ENCODE data around the gene FAM53C. TPM values are rescaled to one million over a fixed set of nuclear protein-coding genes. Genes with fewer than 3 reads are reported as not detected.
A peak's percentile ranks its signal among the peaks of the same experiment; 100 is the strongest.

The FAM53C gene
- total RNA-seq, 2 experiments from 2014 or later, result 81.0 to 83.8 TPM

DNA sequence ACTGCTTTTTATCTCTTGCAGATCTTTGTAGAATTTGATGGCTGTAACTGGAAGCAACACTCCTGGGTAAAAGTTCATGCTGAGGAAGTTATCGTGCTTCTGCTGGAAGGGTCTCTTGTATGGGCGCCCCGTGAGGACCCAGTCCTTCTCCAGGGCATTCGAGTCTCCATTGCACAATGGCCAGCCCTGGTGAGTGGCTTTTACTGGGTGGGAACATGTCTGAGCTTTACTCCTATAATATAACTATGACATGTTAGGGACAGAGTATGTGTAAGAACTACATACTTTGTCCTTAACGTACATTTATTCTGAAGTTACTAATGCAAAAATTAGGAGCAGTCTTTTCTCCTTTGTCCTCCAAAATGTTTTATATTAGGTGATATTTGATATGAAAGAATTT is 34.6 kb downstream of the FAM53C start:
- no peak overlapping the region for H3K27ac ChIP-seq (ENCODE audit: low read depth in 1 of 2, low read length in 2 of 2)
- peaks cover 39% of the 10 kb centered on the region for H3K36me3 ChIP-seq (ENCODE audit: insufficient read depth, low read length)
- H3K9me3 Mint-ChIP-seq, result no peaks in the 10 kb centered on the region
- H3K27ac Mint-ChIP-seq, result peak overlapping the region; percentile 17
- H3K4me1 ChIP-seq (ENCODE audit: insufficient read depth, low read length), result peaks cover 11% of the 10 kb centered on the region
- no peaks in the 10 kb centered on the region for H3K27me3 ChIP-seq (ENCODE audit: control insufficient read depth in 1 of 2, insufficient read depth in 2 of 2, low read length in 2 of 2)
- TF ChIP-seq, protein P1, sequence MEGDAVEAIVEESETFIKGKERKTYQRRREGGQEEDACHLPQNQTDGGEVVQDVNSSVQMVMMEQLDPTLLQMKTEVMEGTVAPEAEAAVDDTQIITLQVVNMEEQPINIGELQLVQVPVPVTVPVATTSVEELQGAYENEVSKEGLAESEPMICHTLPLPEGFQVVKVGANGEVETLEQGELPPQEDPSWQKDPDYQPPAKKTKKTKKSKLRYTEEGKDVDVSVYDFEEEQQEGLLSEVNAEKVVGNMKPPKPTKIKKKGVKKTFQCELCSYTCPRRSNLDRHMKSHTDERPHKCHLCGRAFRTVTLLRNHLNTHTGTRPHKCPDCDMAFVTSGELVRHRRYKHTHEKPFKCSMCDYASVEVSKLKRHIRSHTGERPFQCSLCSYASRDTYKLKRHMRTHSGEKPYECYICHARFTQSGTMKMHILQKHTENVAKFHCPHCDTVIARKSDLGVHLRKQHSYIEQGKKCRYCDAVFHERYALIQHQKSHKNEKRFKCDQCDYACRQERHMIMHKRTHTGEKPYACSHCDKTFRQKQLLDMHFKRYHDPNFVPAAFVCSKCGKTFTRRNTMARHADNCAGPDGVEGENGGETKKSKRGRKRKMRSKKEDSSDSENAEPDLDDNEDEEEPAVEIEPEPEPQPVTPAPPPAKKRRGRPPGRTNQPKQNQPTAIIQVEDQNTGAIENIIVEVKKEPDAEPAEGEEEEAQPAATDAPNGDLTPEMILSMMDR (IDR thresholded peaks at IDR 0.05), result no peak
- no peak overlapping the region for H3K4me3 ChIP-seq (ENCODE audit: low read length)
- DNase-seq, result no peak
- no peaks in the 10 kb centered on the region for H3K27me3 Mint-ChIP-seq
- ChIA-PET POLR2A (interaction anchor here (1.1 kb wide), 1 partner anchor 19 kb away, joined by 4 read pairs; no protein-coding TSS in a partner anchor), CTCF (interaction anchor here (6.4 kb wide), 1 partner anchor 20 kb away, joined by 32 read pairs; the partner anchor contains the start of gene KDM3B)
- no peak for ATAC-seq (ENCODE audit: poor library complexity)
- H3K9me3 ChIP-seq (ENCODE audit: control insufficient read depth in 1 of 2, insufficient read depth in 1 of 2, low read length in 2 of 2), result no peaks in the 10 kb centered on the region
- H3K4me3 Mint-ChIP-seq, result no peak overlapping the region
- H3K4me1 Mint-ChIP-seq (ENCODE audit: low read depth), result peaks cover 37% of the 10 kb centered on the region
- peaks cover 39% of the 10 kb centered on the region for H3K36me3 Mint-ChIP-seq (ENCODE audit: low read depth)
- intact Hi-C loops (cut with DNase I, micrococcal nuclease), result no loop called here

GRCh38 chr5:138382347-138382746 is 44.3 kb downstream of the FAM53C start:
- peaks cover 82% of the 10 kb centered on the region for H3K36me3 Mint-ChIP-seq (ENCODE audit: low read depth)
- TF ChIP-seq, protein P1 (IDR thresholded peaks at IDR 0.05), result no peak

GRCh38 chr5:138385660-138386059 is 47.6 kb downstream of the FAM53C start:
- Histone ChIP-seq H3K36me3 (ENCODE audit: insufficient read depth, low read length) (peaks cover 52% of the 10 kb centered on the region), H3K4me3 (ENCODE audit: low read length) (no peak overlapping the region), H3K27me3 (ENCODE audit: control insufficient read depth in 1 of 2, insufficient read depth in 2 of 2, low read length in 2 of 2) (no peaks in the 10 kb centered on the region), H3K9me3 (ENCODE audit: control insufficient read depth in 1 of 2, insufficient read depth in 1 of 2, low read length in 2 of 2) (no peaks in the 10 kb centered on the region), H3K27ac (ENCODE audit: low read depth in 1 of 2, low read length in 2 of 2) (no peak overlapping the region), H3K4me1 (ENCODE audit: insufficient read depth, low read length) (no peaks in the 10 kb centered on the region)
- intact Hi-C loops (cut with DNase I, micrococcal nuclease), result no loop called here
- DNase-seq (no peak), ATAC-seq (ENCODE audit: poor library complexity) (no peak)
- Mint-ChIP-seq H3K4me1 (ENCODE audit: low read depth) (no peaks in the 10 kb centered on the region), H3K9me3 (no peaks in the 10 kb centered on the region), H3K4me3 (no peak overlapping the region), H3K27me3 (no peaks in the 10 kb centered on the region), H3K27ac (no peak overlapping the region), H3K36me3 (ENCODE audit: low read depth) (peaks cover 76% of the 10 kb centered on the region)
- CTCF ChIA-PET, result no interaction called here
- POLR2A ChIA-PET, result no interaction called here
- TF ChIP-seq, protein P1 (IDR thresholded peaks at IDR 0.05), result no peak

More at GRCh38 chr5:138382347-138382746, 44.3 kb downstream of the FAM53C start:
- no peaks in the 10 kb centered on the region for H3K4me1 Mint-ChIP-seq (ENCODE audit: low read depth)
- no peaks in the 10 kb centered on the region for H3K9me3 Mint-ChIP-seq
- Histone ChIP-seq H3K4me1 (ENCODE audit: insufficient read depth, low read length) (no peaks in the 10 kb centered on the region), H3K9me3 (ENCODE audit: control insufficient read depth in 1 of 2, insufficient read depth in 1 of 2, low read length in 2 of 2) (no peaks in the 10 kb centered on the region), H3K27ac (ENCODE audit: low read depth in 1 of 2, low read length in 2 of 2) (no peak overlapping the region), H3K27me3 (ENCODE audit: control insufficient read depth in 1 of 2, insufficient read depth in 2 of 2, low read length in 2 of 2) (no peaks in the 10 kb centered on the region), H3K36me3 (ENCODE audit: insufficient read depth, low read length) (peaks cover 72% of the 10 kb centered on the region), H3K4me3 (ENCODE audit: low read length) (no peak overlapping the region)
- no peak overlapping the region for H3K27ac Mint-ChIP-seq
- POLR2A ChIA-PET, result interaction anchor here (0.8 to 1.4 kb wide), 2 partner anchors 29 to 30 kb away, joined by 3 to 4 read pairs; no protein-coding TSS in a partner anchor
- H3K4me3 Mint-ChIP-seq, result no peak overlapping the region
- H3K27me3 Mint-ChIP-seq, result no peaks in the 10 kb centered on the region
- CTCF ChIA-PET, result interaction anchor here (1.2 kb wide), 1 partner anchor 30 kb away, joined by 3 read pairs; the partner anchor contains the start of gene KDM3B
- DNase-seq (no peak), ATAC-seq (ENCODE audit: poor library complexity) (no peak)
- intact Hi-C loops (cut with DNase I, micrococcal nuclease), result no loop called here

Data from CD4-positive, alpha-beta T cell (primary cell).